ENCODE measurements around the gene BDKRB2.

BDKRB2 gene

DNA sequence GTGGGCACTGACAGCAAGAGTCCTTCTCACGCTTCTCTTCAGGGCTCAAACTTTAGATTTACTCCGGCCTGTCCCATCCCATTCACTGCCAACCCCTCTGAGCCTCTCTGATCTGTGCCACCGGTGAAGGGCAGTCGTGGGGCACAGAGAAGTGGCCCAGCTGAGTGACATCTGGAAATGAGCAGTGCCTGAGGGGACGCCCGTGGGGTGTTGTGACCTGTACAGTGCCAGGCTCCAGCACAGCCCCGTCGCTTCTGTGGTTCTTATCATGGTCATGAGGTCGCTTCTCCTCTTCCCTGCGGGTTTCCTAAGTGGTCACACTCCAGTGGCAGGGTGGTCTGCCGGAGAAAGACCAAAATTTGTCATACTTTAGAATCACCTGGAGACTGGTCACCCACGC is 4.1 kb downstream of the BDKRB2 start:
- Histone ChIP-seq H3K36me3 (ENCODE audit: insufficient read depth, low read length) (no peaks in the 10 kb centered on the region), H2AFZ (ENCODE audit: low read depth, low read length) (no peak overlapping the region), H3K9me3 (ENCODE audit: low read length) (no peaks in the 10 kb centered on the region), H3K4me3 (ENCODE audit: low read length) (no peak overlapping the region), H3K4me1 (ENCODE audit: insufficient read depth, low read length) (peaks cover 10% of the 10 kb centered on the region), H3K27me3 (ENCODE audit: insufficient read depth, low read length) (peaks cover 32% of the 10 kb centered on the region)

DNA sequence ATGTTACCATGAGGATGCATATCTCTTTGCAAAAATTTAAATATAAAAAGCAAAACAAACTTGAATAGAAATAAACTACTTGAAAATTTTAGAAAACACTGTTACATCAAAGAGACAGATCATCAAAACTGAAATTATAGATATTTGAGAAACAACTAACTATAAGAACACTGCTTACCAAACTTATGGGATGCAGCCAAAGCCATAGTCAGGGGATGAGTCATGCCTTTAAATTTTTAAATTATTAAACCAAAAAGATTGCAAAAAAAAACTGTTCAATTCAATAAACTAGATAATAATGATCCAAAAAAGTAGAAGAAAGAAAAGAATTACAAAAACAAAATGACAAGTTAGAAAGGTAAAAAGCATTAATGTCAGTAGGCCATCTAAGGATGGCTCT is 7.5 kb downstream of the BDKRB2 start:
- H3K4me1 ChIP-seq (ENCODE audit: insufficient read depth, low read length), result no peaks in the 10 kb centered on the region
- H2AFZ ChIP-seq (ENCODE audit: low read depth, low read length), result no peak overlapping the region
- H3K4me3 ChIP-seq (ENCODE audit: low read length), result no peak overlapping the region
- H3K36me3 ChIP-seq (ENCODE audit: insufficient read depth, low read length), result no peaks in the 10 kb centered on the region
- no peaks in the 10 kb centered on the region for H3K9me3 ChIP-seq (ENCODE audit: low read length)
- H3K27me3 ChIP-seq (ENCODE audit: insufficient read depth, low read length), result peaks cover 8% of the 10 kb centered on the region

DNA sequence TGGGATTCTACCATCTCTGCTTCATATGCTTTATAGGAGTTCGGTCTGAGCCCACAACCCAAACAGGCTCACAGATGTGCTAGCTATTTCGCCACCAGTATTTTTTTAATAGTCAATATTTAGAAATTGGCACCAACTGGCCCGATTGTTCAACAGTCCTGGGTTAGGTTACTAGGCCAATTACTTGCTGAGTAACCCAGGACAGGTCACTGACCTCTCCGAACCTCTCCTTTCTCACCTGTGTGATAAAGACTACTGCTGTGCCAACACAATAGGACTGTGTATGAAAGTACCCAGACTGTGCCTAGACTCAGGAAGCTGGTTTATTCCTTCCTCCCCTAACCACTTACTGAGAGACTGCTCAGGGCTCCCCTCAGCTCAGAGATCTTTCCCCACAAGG is 8.3 kb downstream of the BDKRB2 start:
- Histone ChIP-seq H2AFZ (ENCODE audit: low read depth, low read length) (no peak overlapping the region), H3K27me3 (ENCODE audit: insufficient read depth, low read length) (peaks cover 7% of the 10 kb centered on the region), H3K4me1 (ENCODE audit: insufficient read depth, low read length) (no peaks in the 10 kb centered on the region), H3K36me3 (ENCODE audit: insufficient read depth, low read length) (no peaks in the 10 kb centered on the region), H3K4me3 (ENCODE audit: low read length) (no peak overlapping the region), H3K9me3 (ENCODE audit: low read length) (no peaks in the 10 kb centered on the region)

DNA sequence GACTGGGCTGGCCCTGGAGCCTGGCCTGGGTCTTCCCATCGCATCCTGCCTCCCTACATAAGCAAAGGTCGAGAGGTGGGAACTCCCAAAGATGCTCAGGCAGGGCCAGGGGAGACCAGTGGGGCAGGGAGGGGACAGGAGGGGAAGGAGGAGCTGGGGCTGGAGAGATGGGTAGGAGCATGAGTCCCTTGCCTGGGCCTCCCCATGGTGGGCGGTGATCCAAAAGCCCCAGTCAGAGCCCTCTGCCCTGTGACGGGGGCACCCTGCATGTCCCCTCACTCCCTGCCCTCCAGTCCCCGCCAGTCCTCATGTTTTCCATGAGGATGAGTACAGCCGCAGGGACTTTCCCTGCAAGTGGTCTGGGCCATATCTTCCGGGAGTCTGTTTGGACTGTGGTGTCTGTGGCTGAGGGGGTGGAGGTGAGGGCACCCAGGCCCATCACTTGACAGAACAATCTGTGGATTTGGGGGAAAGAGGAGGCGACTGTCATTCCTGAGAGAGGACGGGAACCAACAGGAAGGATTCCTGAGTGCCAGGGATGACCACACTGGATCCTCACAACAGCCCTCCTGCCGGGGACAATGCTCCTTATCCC is 9.3 kb downstream of the BDKRB2 start:
- peaks cover 4% of the 10 kb centered on the region for H3K27me3 ChIP-seq (ENCODE audit: insufficient read depth, low read length)
- H3K9me3 ChIP-seq (ENCODE audit: low read length), result no peaks in the 10 kb centered on the region
- no peaks in the 10 kb centered on the region for H3K36me3 ChIP-seq (ENCODE audit: insufficient read depth, low read length)
- H3K4me1 ChIP-seq (ENCODE audit: insufficient read depth, low read length), result no peaks in the 10 kb centered on the region
- H3K4me3 ChIP-seq (ENCODE audit: low read length), result no peak overlapping the region
- no peak overlapping the region for H2AFZ ChIP-seq (ENCODE audit: low read depth, low read length)

DNA sequence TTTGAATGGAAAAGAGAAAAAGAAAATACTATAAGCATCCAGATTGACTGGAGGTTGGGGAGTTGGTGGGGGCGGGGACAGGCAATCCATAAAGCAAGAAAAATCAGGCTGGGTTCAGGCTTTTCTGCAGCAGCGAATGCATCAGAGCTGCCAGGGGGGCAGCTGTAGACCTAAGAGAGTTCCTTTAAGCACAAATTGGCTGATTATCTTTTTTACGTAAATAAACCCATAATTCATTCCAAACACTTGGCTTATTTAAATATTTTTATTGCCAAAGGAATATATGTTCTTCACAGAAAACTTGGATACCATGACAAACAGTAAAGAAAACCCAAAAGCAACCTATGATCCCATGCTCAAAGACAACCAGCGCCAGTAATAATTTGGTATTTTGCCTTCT is 10.2 kb downstream of the BDKRB2 start:
- no peaks in the 10 kb centered on the region for H3K36me3 ChIP-seq (ENCODE audit: insufficient read depth, low read length)
- no peak overlapping the region for H3K4me3 ChIP-seq (ENCODE audit: low read length)
- H2AFZ ChIP-seq (ENCODE audit: low read depth, low read length), result no peak overlapping the region
- H3K27me3 ChIP-seq (ENCODE audit: insufficient read depth, low read length), result peaks cover 4% of the 10 kb centered on the region
- no peaks in the 10 kb centered on the region for H3K9me3 ChIP-seq (ENCODE audit: low read length)
- no peaks in the 10 kb centered on the region for H3K4me1 ChIP-seq (ENCODE audit: insufficient read depth, low read length)

DNA sequence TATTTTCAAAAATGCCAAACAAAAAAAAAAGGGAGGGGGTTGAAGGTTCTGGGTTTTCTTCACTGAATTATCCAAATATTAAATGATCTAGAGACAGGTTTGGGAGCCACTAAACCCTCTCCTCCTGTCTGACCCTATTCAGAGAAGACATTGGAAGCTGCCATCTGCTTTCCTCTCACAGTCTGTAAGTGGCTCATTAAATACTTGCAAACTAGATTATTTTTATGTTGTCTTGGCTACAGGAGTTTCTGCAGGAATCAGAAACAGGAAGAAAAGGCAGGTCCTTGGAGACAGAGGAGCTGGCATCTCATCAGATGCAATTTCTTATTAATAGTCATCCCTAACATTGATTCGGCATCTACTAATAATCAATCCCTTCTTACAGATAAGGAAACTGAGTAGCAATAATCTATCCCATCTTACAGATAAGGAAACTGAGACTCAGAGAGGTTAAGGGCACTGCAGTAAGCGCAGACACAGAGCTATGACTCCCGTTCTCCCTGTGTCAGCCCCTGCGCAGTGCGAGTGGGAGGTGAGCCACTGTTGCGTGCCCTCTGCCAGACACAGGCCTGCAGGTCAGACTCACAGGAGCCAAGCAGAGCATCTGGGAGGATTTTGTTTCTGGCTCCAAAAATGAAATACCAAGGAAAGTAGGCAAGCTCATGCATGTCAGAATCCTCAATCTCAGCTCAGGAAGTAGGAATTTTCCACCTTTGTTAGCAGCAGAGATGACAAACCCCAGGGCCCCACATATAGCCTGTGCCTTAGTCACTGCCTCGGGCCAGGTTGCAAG is 11.0 kb downstream of the BDKRB2 start:
- H3K9me3 ChIP-seq (ENCODE audit: low read length), result no peaks in the 10 kb centered on the region
- H3K27me3 ChIP-seq (ENCODE audit: insufficient read depth, low read length), result peaks cover 4% of the 10 kb centered on the region
- H3K4me1 ChIP-seq (ENCODE audit: insufficient read depth, low read length), result no peaks in the 10 kb centered on the region
- H2AFZ ChIP-seq (ENCODE audit: low read depth, low read length), result no peak overlapping the region
- H3K36me3 ChIP-seq (ENCODE audit: insufficient read depth, low read length), result no peaks in the 10 kb centered on the region
- no peak overlapping the region for H3K4me3 ChIP-seq (ENCODE audit: low read length)

DNA sequence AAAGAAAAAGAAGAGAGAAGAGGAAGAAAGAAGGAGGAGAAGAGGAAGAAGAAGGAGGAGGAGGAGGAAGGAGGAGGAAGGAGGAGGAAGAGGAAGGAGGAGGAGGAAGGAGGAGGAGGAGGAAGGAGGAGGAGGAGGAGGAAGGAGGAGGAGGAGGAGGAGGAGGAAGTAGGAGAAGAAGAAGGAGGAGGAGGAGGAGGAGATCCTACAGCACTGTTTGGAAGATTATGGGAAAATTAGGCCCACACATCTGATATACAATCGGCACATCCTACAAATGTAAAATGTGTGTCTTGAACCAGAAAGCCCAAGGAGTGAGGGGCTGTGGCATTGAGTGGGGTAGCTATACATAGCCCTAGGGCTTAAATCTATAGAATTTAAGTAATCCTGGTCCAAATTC is 12.0 kb downstream of the BDKRB2 start:
- Histone ChIP-seq H3K4me3 (ENCODE audit: low read length) (no peak overlapping the region), H3K36me3 (ENCODE audit: insufficient read depth, low read length) (no peaks in the 10 kb centered on the region), H3K4me1 (ENCODE audit: insufficient read depth, low read length) (no peaks in the 10 kb centered on the region), H2AFZ (ENCODE audit: low read depth, low read length) (no peak overlapping the region), H3K27me3 (ENCODE audit: insufficient read depth, low read length) (peaks cover 4% of the 10 kb centered on the region), H3K9me3 (ENCODE audit: low read length) (no peaks in the 10 kb centered on the region)

DNA sequence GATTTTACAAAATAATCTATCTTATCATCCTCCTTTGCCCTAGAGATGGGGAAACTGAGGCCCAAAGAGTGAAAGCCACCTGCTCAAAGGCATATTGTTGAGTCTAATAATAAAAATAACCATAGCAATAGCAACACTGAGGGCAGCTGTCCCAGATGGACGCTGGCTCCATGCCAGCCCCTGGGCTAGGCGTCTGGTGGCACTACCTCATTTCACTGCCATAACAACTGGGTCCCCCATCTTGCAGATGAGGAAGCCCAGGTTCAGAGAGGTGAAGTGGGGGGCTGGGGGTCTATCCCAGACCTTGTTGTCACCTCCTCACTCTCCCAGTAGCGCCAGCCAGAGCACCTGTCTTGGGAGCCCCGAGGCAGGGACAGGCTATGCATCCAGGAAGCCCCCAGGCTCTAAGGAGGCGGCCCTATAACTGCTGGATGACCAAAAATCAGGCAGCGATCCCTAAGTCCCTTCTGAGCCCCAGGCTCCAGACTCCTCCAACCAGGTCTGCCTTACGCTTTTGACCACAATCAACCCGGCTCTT is 12.8 kb downstream of the BDKRB2 start:
- Histone ChIP-seq H3K9me3 (ENCODE audit: low read length) (no peaks in the 10 kb centered on the region), H3K4me1 (ENCODE audit: insufficient read depth, low read length) (no peaks in the 10 kb centered on the region)

DNA sequence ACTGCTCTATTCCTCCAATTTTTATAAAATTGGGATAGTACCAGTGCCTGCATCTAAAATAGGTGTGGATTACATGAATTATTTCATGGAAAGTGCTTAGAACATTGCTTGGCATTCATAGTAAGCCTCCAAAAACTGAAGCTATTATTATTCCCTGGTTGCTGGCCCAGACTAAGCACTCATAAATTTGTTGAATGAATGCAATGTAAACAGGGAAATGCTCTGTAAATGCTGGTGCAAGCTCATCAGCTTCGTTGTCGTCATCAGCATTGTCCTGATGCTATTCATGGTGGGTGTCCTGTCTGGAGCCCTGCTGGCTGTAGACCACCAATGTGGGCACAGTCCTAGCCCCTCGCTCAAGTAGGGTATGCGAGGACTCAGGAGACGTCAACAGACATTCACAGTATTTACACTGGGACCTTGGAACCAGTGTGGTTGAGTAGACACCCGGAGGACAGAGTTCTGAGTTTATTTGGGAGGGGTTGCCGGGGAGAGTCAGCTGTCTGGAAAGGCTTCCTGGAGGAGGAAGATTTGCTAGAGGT is 16.5 kb downstream of the BDKRB2 start:
- no peak overlapping the region for H2AFZ ChIP-seq (ENCODE audit: low read depth, low read length)
- H3K27me3 ChIP-seq (ENCODE audit: insufficient read depth, low read length), result no peaks in the 10 kb centered on the region
- no peaks in the 10 kb centered on the region for H3K9me3 ChIP-seq (ENCODE audit: low read length)
- no peaks in the 10 kb centered on the region for H3K36me3 ChIP-seq (ENCODE audit: insufficient read depth, low read length)
- H3K4me3 ChIP-seq (ENCODE audit: low read length), result no peak overlapping the region
- no peaks in the 10 kb centered on the region for H3K4me1 ChIP-seq (ENCODE audit: insufficient read depth, low read length)

More for the DNA sequence above, 12.8 kb downstream of the BDKRB2 start:
- Histone ChIP-seq H2AFZ (ENCODE audit: low read depth, low read length) (no peak overlapping the region), H3K4me3 (ENCODE audit: low read length) (no peak overlapping the region), H3K36me3 (ENCODE audit: insufficient read depth, low read length) (no peaks in the 10 kb centered on the region), H3K27me3 (ENCODE audit: insufficient read depth, low read length) (peaks cover 4% of the 10 kb centered on the region)

DNA sequence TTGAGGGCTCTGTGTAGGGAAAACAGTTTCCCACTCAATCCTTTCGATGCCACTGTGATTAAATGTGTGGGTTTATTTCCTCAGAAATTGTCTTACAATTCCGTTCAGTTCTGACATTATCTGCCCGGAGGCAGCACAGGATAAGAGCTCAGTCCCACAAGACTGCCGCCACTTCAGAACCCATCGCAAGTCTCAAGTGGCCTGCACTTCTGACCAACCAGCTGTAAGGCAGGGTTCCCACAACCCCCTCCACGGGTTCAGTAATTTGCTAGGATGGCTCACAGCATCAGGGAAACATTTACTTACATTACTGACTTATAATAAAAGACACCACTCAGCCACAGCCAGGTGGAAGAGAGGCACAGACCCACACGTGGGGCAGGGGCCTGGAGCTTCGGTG is 17.2 kb downstream of the BDKRB2 start:
- H3K9me3 ChIP-seq (ENCODE audit: low read length), result no peaks in the 10 kb centered on the region
- H3K27me3 ChIP-seq (ENCODE audit: insufficient read depth, low read length), result no peaks in the 10 kb centered on the region
- H2AFZ ChIP-seq (ENCODE audit: low read depth, low read length), result no peak overlapping the region
- H3K4me1 ChIP-seq (ENCODE audit: insufficient read depth, low read length), result no peaks in the 10 kb centered on the region
- no peak overlapping the region for H3K4me3 ChIP-seq (ENCODE audit: low read length)
- no peaks in the 10 kb centered on the region for H3K36me3 ChIP-seq (ENCODE audit: insufficient read depth, low read length)

DNA sequence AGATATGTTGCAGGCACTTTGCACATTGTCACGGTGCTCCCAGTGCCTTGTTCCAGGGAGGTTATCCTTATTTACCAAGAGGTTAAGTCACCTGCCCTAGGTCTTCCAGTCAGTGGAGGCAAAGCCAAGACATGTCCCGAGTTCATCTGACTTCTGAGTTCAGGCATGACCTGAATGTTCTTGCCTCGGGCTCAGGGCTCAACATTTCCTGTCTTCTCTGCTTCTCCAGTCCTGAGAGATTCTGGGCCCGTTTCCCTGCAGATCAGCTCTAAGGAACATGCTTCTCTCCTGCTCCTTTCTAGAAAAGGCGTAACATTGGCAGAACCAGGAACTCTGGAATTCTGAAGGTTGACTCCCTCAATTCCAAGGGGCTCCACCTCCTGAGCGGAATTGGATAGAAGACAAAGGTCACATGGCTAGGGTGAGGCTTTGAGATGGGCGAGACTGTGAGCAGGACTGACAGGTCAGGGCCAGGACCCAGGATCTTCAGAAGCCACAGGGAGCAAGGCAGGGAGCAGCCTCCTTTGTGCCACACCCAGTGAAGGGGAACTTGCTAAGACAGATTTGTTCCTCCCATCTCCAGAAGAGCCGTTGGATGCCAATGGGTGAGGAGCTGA is 19.9 kb downstream of the BDKRB2 start:
- H3K27me3 ChIP-seq (ENCODE audit: insufficient read depth, low read length), result no peaks in the 10 kb centered on the region

DNA sequence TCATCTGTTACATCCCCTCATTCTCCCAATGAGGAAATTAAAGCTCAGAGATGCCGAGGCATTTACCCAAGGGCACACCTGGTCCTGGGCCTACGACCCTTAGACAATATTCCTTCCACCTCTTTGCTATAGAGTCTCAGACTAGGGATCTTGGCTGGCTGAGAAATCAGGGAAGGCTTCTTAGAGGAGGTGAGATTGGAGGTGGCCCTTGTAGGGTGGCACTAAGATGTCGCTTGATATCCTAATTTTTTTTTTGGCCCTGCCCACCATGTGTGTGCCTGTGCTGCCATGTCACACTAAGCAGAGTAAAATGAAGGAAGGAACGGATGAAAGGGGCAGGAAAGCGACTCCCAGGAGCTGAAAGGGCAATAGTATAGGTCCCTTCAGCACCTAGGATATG is 20.6 kb downstream of the BDKRB2 start:
- Histone ChIP-seq H2AFZ (ENCODE audit: low read depth, low read length) (no peak overlapping the region), H3K4me1 (ENCODE audit: insufficient read depth, low read length) (no peaks in the 10 kb centered on the region), H3K36me3 (ENCODE audit: insufficient read depth, low read length) (no peaks in the 10 kb centered on the region), H3K9me3 (ENCODE audit: low read length) (peaks cover 3% of the 10 kb centered on the region), H3K4me3 (ENCODE audit: low read length) (no peak overlapping the region), H3K27me3 (ENCODE audit: insufficient read depth, low read length) (no peaks in the 10 kb centered on the region)

More for the DNA sequence above, 19.9 kb downstream of the BDKRB2 start:
- Histone ChIP-seq H2AFZ (ENCODE audit: low read depth, low read length) (no peak overlapping the region), H3K4me3 (ENCODE audit: low read length) (no peak overlapping the region), H3K4me1 (ENCODE audit: insufficient read depth, low read length) (no peaks in the 10 kb centered on the region), H3K9me3 (ENCODE audit: low read length) (peaks cover 3% of the 10 kb centered on the region), H3K36me3 (ENCODE audit: insufficient read depth, low read length) (no peaks in the 10 kb centered on the region)

DNA sequence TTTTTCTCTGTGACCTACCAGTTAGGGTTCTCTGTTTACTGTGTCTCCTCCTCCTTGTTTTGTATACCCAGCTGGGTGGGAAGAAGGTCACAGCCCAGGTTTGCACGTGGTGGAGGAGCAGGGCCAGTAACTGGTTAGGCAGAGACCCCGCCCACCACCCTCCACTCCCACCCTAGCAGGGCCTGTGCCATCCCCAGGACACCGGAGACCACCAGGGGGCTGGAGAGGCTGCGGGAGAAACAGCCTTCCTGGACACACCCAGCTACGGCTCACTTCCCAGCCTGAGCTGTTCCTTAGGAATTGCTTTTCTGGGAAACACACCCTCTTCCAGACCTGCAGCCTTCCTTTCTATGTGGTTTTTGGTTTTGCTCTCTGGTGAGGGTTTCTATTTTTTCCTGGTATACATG is 21.1 kb downstream of the BDKRB2 start:
- Histone ChIP-seq H3K4me3 (ENCODE audit: low read length) (no peak overlapping the region), H3K4me1 (ENCODE audit: insufficient read depth, low read length) (no peaks in the 10 kb centered on the region), H2AFZ (ENCODE audit: low read depth, low read length) (no peak overlapping the region), H3K27me3 (ENCODE audit: insufficient read depth, low read length) (no peaks in the 10 kb centered on the region), H3K9me3 (ENCODE audit: low read length) (peaks cover 3% of the 10 kb centered on the region), H3K36me3 (ENCODE audit: insufficient read depth, low read length) (no peaks in the 10 kb centered on the region)

Measured in neuron (in vitro differentiated cells).